ENCODE measurements around the gene INA. TPM values are rescaled to one million over a fixed set of nuclear protein-coding genes. Genes with fewer than 3 reads are reported as not detected.
A peak's percentile ranks its signal among the peaks of the same experiment; 100 is the strongest.
"Not testable (repeated sequence)": the region's sequence is repeated elsewhere in the genome, so short reads cannot be mapped to it uniquely, and the experiment has no call there.

The INA gene
- not detected for total RNA-seq

DNA sequence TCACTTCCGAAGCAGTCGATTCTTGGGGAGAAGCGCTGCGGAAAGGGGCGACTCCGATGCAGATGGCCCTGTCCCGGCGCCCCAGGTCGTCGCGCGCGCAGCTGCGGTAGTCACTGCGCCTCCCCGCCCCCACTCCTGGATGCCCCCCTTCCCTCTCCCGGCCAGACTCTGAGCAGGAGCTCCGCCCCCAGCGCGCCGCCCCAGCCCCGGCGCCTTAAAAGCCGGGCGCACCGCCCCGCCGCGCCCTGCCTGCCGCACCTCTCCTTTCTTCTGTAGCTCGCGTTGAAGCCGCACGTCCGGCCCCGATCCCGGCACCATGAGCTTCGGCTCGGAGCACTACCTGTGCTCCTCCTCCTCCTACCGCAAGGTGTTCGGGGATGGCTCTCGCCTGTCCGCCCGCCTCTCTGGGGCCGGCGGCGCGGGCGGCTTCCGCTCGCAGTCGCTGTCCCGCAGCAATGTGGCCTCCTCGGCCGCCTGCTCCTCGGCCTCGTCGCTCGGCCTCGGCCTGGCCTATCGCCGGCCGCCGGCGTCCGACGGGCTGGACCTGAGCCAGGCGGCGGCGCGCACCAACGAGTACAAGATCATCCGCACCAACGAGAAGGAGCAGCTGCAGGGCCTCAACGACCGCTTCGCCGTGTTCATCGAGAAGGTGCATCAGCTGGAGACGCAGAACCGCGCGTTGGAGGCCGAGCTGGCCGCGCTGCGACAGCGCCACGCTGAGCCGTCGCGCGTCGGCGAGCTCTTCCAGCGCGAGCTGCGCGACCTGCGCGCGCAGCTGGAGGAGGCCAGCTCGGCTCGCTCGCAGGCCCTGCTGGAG, at the start of gene INA:
INA (plus strand) TSS at position 243 of the 817 bp plus-strand sequence; CDS start at position 317, 74 bp downstream.
- no peak for DNase-seq

DNA sequence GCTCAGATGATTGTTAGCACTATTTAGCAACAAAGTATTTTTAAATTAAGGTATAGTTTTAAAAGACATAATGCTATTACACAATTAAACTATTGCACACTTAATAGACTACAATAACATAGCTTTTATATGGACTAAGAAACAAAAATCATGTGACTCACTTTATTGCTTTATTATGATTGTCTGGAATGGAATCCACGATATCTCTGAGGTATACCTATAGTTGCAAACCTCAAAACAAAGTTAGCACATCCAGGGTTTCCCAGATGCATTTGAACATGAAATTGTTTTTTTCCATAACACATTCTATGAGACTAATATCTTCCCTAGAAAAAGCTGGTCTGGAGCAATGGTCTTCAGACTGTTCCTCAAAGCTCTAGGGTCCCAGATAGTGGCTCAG, 49.5 kb upstream of the INA start:
- DNase-seq = no peak

DNA sequence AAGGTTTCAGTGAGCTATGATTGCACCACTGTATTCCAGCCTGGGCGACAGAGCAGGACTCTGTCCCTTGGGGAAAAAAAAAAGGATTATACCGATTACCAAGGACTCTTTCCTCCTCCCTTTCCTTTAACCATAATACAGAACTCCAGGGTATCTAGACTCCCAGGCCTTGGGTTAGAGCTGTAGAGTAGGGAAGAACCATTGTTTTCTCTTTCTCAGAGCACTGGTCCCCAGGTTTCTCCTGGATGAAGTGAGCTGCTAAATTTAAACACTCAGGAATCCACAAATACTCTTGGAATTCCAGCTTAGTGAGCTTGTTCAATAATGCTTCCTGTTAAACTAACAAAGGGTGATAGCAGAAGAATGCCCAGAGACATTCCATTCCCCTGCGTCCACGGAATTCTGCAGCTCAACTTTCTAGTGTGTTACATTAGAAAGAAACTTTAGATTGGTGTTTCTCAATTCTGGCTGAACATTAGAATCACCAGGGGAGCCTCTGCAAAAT, 45.8 kb upstream of the INA start:
- DNase-seq = no peak

DNA sequence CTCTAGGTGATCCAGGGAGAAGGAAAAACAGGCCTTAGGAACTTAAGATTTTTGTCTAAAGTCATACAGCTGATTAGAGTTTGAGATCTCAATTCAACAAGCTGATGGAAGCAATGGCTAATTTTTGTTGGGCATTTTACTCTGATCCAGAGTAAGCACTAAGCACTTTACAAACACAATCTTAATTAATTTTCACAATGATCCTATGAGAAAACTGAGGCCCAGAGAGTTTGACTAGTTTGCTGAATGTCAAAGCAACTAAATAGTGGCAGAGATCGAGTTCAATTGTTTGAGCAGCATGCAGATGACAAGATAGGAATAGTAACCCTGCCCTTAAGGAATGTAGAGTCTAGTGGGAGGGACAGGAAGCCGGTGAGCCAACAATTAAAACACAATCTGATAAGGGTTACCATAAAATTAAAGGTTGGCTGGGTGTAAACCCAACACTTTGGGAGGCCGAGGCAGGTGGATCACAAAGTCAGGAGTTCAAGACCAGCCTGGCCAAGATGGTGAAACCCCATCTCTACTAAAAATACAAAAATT, 44.7 kb upstream of the INA start:
- DNase-seq = no peak

DNA sequence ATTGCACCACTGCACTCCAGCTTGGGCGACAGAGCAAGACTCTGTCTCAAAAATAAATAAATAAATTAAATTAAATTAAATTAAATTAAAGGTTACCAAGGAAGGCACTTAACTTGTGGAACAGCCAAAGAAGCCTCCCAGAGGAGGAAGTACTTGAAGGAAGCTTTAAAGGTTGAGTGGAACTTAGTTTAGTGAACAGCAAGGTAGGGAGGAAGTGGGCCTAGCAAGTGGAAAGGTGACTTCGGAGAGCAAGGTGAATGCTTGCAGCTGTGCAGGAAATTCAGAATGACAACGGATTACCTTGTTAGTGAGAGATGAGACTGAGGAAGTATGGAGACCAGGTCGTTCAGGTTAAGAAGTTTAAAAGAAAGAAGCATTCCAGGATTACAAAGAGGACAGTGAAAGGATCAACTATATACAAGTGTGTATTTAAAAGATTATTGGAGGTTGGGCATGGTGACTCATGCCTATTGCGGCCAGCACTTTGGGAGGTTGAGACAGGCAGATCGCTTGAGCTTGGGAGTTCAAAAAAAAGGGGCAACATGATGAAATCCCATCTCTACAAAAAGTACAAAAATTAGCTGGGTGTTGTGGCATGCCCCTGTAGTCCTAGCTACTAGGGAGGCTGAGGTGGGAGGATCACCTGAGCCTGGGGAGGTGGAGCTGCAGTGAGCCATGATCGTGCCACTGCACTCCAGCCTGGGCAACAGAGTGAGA, 44.0 kb upstream of the INA start:
- no peak for DNase-seq

DNA sequence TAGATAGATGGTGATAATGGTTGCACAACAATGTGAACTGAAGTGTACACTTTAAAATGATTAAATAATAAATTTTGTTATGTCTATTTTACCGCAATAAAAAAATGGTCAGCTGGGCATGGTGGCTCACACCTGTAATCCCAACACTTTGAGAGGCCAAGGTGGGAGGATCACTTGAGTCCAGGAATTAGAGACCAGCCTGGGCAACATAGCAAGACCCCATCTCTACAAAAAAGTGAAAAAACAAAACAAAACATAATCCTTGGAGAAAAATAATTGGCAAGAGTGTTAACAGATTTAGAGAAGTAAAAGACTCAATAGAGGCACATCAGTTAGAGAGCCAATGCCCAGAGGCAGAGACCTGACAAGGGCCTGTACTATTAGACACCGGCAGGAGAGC, 41.2 kb upstream of the INA start:
- no peak for DNase-seq

DNA sequence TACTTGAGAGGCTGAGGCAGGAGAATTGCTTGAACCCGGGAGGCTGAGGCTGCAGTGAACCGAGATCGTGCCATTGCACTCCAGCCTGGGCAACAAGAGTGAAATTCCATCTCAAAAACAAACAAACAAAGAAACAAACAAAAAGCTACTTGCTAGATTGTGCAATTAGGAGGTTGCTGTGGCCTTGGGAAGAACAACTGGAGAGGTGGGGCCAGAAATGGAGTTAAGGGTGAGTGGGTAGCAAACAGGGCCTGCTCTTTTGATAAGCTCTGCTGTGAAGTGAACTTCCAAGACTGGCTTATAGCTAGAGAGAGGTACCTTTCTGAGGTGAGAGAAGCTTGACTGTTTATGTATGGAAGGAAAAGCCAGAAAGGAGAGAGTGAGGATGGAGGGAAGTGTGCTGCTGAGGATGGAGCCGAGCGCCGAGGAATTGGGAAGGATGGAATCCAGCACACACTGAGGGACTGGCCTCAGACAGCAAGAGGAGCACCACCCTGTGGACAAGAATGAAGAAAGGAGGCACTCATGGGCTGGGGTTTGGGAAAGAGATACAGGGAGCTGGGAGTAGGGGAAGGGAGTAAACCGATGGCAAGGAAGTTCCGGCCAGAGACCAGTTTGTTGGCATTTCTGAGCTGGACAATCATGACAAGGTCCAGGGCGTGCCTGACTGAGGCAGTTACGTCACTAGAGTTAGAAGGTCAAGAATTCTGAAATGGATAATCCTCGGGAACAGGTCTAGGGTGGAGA, 38.3 kb upstream of the INA start:
- no peak for DNase-seq

DNA sequence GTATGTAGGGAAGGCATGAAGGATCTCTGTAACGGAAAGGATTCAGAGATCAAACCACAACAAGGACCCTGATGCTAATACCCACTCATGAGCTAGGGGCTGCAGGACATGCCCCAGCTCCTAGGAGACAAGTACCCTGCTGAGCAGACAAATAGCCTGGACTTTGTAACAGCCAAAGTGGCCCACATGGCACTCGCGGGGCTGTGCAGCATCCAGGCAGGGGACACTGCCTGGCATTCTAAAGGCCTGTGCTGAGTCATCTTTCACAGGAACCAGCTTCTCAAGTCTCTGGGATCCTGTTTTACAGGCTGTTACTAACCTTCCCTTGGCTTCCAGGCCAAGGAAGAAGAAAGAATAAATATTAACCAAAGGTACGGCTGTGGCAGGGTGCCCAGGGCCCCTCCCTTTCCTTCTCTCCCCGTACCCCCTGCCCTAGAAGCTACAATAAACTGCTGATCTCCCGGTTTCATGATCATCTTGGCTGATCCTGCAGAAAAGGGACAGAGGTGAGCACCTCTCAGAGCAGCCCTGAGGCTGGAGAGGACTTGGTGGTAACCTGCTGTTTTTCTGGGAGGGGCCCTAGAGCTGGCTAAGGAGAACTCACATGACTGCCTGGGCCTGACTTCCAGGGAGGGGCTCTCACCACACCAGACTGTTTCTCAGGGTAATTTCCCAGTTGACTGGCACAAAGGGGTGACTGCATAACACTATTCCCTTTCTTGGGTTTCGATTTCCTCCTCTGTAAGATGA, 35.5 kb upstream of the INA start:
- DNase-seq = no peak

DNA sequence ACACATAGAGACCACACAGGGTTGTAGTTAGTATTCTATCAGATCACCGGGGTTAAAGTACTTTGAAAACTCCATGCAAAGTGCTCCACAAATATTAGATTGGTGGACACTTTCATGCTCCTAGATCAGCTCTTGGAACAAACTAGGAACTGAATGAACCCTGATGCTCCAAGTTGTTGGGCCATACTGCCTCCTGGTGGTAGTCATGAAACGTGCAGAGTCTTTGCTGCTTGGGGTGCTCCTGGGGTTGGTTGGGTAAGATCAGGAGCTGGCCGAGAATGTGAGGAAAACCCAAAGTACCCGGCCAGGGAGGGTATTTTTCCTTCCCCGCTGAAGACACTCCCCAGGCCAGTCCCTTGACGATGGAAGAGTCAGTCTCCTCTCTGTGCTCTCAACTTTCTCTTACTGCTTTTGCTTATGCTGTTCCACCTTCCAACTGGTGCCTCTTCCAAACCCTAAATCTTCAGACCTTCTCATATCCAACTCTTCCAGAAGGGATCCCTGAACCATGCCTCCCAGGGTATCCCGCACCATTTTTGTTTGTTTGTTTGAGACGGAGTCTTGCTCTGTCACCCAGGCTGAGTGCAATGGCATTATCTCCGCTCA, 32.2 kb upstream of the INA start:
- DNase-seq = peak; percentile 44

DNA sequence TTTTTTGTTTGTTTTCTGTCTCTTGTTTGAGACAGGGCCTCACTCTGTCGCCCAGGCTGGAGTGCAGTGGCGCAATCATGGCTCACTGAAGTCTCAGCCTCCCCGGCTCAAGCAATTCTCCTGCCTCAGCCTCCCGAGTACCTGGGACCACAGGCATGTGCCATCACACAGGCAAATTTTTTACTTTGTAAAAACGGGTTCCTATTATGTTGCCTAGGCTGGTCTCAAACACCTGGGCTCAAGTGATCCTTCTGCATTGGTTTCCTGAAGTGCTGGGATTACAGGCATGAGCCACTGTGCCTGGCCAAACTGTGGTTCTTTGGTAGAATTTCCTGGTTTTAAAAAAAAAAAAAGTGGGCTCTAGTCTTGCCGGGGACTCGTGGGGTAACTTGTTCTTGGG, 31.4 kb upstream of the INA start, which contains the start of gene RPEL1:
RPEL1 (plus strand) TSS at position 301 of the 400 bp plus-strand sequence. CDS start 110 bp downstream, outside the sequence.
- DNase-seq = not testable (repeated sequence)

DNA sequence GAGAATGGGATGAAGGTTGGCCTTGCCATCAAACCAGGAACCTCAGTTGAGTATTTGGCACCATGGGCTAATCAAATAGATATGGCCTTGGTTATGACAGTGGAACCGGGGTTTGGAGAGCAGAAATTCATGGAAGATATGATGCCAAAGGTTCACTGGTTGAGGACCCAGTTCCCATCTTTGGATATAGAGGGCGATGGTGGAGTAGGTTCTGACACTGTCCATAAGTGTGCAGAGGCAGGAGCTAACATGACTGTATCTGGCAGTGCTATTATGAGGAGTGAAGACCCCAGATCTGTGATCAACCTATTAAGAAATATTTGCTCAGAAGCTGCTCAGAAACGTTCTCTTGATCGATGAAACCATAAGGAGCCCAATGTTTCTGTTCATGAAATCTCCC, 30.6 kb upstream of the INA start:
- DNase-seq = no peak

DNA sequence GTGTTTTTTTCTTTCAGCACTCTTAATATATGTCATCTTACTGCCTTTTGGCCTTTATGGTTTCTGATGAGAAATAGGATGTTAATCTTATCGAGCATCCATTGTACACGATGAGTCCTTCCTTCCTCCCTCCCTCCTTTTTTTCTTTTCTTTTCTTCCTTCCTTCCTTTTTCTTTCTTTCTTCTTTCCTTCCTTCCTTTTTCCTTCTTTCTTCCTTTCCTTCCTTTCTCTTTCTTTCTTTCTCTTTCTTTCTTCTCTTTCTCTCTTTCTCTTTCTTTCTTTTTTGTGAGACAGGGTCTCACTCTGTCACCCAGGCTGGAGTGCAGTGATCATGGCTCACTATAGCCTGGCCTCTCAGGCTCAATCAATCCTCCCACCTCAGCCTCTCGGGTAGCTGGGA, 22.8 kb upstream of the INA start:
- no peak for DNase-seq

DNA sequence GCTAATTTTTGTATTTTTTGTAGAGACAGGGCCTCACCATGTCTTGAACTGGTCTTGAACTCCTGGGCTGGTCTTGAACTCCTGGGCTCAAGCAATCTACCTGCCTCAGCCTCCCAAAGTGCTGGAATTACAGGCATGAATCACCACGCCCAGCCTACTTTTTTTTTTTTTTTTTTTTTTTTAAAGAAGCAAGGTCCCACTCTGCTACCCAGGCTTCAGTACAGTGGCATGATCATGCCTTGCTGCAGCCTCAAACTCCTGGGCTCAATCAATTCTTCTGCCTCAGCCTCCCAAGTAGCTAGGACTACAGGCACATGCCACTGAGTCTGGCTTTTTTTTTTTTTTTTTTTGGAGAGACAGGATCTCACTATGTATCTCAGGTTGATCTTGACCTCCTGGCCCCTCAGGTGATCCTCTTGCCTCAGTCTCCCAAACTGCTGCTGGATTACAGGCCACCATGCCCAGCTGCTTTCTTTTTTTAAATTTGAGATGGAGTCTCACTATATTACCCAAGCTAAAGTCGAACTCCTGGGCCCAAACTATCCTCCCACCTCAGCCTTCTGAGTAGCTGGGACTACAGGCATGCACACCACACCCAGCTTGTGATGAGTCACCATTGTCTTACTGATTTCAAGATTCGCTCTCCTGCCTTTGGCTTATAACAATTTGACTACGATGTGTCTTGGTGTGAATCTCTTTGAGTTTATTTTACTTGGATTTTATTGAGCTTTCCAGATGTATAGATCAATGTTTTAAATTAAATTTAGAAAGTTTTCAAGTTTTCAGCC, 22.2 kb upstream of the INA start:
- DNase-seq = no peak

DNA sequence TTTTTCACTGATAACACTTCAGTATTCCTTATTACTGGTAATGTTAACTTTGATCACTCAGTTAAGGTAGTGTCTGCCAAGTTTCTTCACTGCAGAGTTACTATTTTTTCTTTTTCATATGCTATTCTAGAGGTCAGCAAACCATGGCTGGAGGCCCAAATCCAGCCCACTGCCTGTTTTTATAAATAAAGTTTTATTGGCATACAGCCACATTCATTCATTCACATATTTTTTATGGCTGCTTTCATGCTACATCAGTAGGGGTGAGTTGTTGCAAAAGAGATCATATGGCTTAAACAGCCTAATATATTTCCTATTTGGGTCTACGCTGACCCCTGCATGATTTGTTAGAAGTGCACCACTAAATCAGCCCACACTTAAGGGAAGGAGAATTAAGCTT, 20.3 kb upstream of the INA start:
- DNase-seq = no peak

DNA sequence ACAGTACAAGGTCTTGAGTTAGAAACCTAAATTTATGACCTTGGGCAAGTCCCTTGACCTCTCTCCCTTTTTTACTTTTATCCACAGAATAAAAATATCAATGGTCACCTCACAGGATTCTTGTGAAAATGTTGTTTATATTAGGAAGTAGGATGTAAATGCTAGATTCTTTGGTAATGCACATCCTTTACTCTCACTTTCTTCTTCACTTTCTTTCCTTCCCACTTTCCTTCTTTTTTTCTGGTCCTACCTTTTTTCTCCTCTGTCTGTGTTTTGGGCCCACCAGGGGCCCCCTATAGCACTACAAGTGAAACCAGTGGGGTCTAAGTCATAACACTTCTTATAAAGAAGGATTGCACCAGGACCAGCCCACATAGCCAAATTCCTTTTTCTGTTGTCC, 19.1 kb upstream of the INA start:
- no peak for DNase-seq

DNA sequence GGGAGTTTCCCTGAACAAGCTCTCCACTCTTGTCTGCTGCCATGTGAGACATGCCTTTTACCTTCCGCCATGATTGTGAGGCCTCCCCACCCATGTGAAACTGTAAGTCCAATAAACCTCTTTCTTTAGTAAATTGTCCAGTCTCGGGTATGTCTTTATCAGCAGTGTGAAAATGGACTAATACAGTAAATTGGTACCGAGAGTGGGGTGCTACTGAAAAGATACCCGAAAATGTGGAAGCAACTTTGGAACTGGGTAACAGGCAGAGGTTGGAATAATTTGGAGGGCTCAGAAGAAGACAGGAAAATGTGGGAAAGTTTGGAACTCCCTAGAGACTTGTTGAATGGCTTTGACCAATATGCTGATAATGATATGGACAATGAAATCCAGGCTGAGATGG, 18.0 kb upstream of the INA start:
- DNase-seq = not testable (repeated sequence)

DNA sequence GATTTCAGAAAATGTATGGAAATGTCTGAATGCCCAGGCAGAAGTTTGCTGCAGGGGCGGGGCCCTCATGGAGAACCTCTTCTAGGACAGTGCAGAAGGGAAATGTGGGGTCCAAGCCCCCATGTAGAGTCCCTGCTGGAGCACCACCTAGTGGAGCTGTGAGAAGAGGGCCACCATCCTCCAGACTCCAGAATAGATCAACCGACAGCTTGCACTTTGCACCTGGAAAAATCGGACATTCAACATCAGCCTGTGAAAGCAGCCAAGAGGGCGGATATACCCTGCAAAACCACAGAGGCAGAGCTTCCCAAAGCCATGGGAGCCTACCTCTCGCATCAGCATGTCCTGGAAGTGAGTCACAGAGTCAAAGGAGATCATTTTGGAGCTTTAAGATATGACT, 16.9 kb upstream of the INA start:
- no peak for DNase-seq

DNA sequence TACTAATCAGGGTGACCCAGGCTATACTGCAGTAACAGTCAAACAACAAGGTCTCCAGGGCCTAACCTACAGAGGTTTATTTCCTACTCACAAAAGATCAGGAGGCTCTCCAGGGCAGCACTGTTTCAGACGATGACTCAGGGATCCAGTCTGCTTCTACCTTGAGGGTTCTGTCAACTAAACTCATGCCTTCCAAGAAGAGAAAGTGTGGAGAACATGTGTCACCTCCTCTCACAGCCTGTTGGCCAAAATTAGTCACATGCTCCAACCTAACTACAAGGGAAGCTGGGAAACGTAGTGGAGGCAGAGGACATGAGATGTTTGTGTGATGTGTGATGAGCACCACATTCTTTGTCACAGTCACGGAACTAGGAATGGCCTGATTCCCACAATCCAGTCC, 14.7 kb upstream of the INA start:
- DNase-seq = no peak

DNA sequence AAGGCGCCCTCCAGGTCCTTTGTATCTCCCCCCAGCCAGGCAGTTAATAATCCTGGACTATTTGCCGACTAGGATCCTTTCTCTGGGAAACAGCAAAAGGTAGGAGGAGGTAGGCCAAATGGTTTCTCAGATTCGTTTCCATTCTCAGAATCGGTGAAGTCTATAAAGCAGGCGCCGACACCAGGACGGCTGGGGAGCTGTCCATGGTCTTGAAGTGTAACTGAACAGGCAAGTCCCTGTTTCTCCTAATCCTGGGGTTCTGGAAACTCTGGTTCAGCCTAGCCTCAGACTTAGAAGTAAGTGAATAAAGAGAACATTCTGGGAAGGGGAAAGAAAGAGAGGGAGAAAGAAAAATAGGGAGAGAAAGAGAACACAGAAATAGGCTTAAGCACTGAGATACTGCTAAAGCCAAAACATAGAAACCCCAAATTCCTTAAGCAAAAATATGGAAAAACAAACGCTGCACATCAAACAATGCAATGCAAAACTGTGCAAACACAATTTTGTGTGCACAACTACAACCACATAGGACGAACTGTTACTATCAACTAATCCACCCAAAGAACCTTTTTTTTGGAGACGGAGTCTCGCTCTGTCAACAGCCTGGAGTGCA, 11.1 kb upstream of the INA start:
- DNase-seq = no peak

DNA sequence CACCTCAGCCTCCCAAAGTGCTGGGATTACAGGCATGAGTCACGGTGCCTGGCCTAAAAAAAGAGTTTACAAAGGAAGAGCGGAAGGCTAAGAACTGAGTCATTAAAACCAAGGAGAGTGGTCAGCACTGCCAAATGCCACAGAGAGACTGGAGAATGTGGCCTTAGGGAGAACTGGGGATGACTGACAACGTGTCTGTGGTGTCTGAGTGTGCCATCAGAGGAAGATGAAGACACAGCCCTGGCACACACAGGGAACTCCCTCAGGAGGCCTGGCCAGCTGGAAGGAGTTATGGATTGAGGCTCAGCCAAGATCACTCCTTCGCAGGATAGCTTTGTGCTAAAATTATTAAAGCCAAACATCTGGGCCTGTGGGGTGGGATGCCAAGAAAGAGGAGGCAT, 3.9 kb upstream of the INA start:
- DNase-seq = no peak

Measured in effector CD4-positive, alpha-beta T cell (primary cell).